ENCODE measurements around the gene CATSPERE.

The CATSPERE gene

GRCh38 chr1:244431166-244431565, 29.9 kb upstream of the CATSPERE start:
- no peak overlapping the region for H3K9ac ChIP-seq (ENCODE audit: low read length)
- no peak overlapping the region for H3K4me2 ChIP-seq (ENCODE audit: low read length)
- no peaks in the 10 kb centered on the region for H4K20me1 ChIP-seq (ENCODE audit: insufficient read depth, low read length)
- no peaks in the 10 kb centered on the region for H3K9me3 ChIP-seq (ENCODE audit: low read length)
- peaks cover 76% of the 10 kb centered on the region for H3K36me3 ChIP-seq (ENCODE audit: insufficient read depth, low read length)
- no peak overlapping the region for H3K27ac ChIP-seq (ENCODE audit: low read depth, low read length, poor library complexity, severe bottlenecking)
- no peak overlapping the region for H3K4me3 ChIP-seq (ENCODE audit: low read depth, low read length, poor library complexity, severe bottlenecking)
- H3K4me1 ChIP-seq (ENCODE audit: insufficient read depth, low read length, severe bottlenecking): no peaks in the 10 kb centered on the region
- TF ChIP-seq EZH2 (IDR thresholded peaks at IDR 0.05; ENCODE audit: borderline replicate concordance, low read length): no peak
- no peak for TF ChIP-seq CTCF (IDR thresholded peaks at IDR 0.05; ENCODE audit: low read length)
- no peak overlapping the region for H2AFZ ChIP-seq (ENCODE audit: low read length)
- H3K79me2 ChIP-seq (ENCODE audit: insufficient read depth, low read length): no peaks in the 10 kb centered on the region
- no peaks in the 10 kb centered on the region for H3K9me2 ChIP-seq (ENCODE audit: low read depth, low read length)
- H3K27me3 ChIP-seq (ENCODE audit: insufficient read depth, low read length): no peaks in the 10 kb centered on the region
- no peaks in the 10 kb centered on the region for H3F3A ChIP-seq (ENCODE audit: insufficient read depth, low read length)

GRCh38 chr1:244435562-244436205, 25.4 kb upstream of the CATSPERE start:
- no peaks in the 10 kb centered on the region for H3F3A ChIP-seq (ENCODE audit: insufficient read depth, low read length)
- H3K9me3 ChIP-seq (ENCODE audit: low read length): no peaks in the 10 kb centered on the region
- no peak overlapping the region for H2AFZ ChIP-seq (ENCODE audit: low read length)
- H3K27me3 ChIP-seq (ENCODE audit: insufficient read depth, low read length): no peaks in the 10 kb centered on the region
- no peaks in the 10 kb centered on the region for H3K4me1 ChIP-seq (ENCODE audit: insufficient read depth, low read length, severe bottlenecking)
- H3K4me3 ChIP-seq (ENCODE audit: low read depth, low read length, poor library complexity, severe bottlenecking): no peak overlapping the region
- H3K4me2 ChIP-seq (ENCODE audit: low read length): no peak overlapping the region
- H3K79me2 ChIP-seq (ENCODE audit: insufficient read depth, low read length): peaks cover 10% of the 10 kb centered on the region
- H3K9ac ChIP-seq (ENCODE audit: low read length): no peak overlapping the region
- no peaks in the 10 kb centered on the region for H4K20me1 ChIP-seq (ENCODE audit: insufficient read depth, low read length)
- peaks cover 64% of the 10 kb centered on the region for H3K36me3 ChIP-seq (ENCODE audit: insufficient read depth, low read length)
- no peak for TF ChIP-seq EZH2 (IDR thresholded peaks at IDR 0.05; ENCODE audit: borderline replicate concordance, low read length)
- no peak for TF ChIP-seq CTCF (IDR thresholded peaks at IDR 0.05; ENCODE audit: low read length)
- H3K9me2 ChIP-seq (ENCODE audit: low read depth, low read length): no peaks in the 10 kb centered on the region
- no peak overlapping the region for H3K27ac ChIP-seq (ENCODE audit: low read depth, low read length, poor library complexity, severe bottlenecking)

- no peak overlapping the region for H3K27ac ChIP-seq (ENCODE audit: low read depth, low read length, poor library complexity, severe bottlenecking)
- no peaks in the 10 kb centered on the region for H3K27me3 ChIP-seq (ENCODE audit: insufficient read depth, low read length)
- H3K4me1 ChIP-seq (ENCODE audit: insufficient read depth, low read length, severe bottlenecking): no peaks in the 10 kb centered on the region
- peaks cover 55% of the 10 kb centered on the region for H3K36me3 ChIP-seq (ENCODE audit: insufficient read depth, low read length)
- no peak overlapping the region for H3K9ac ChIP-seq (ENCODE audit: low read length)
- no peak overlapping the region for H3K4me3 ChIP-seq (ENCODE audit: low read depth, low read length, poor library complexity, severe bottlenecking)
- H3K9me2 ChIP-seq (ENCODE audit: low read depth, low read length): no peaks in the 10 kb centered on the region
- H3K9me3 ChIP-seq (ENCODE audit: low read length): no peaks in the 10 kb centered on the region
- peaks cover 16% of the 10 kb centered on the region for H3K79me2 ChIP-seq (ENCODE audit: insufficient read depth, low read length)
- H3F3A ChIP-seq (ENCODE audit: insufficient read depth, low read length): no peaks in the 10 kb centered on the region
- no peak overlapping the region for H2AFZ ChIP-seq (ENCODE audit: low read length)
- no peak overlapping the region for H3K4me2 ChIP-seq (ENCODE audit: low read length)
- TF ChIP-seq EZH2 (IDR thresholded peaks at IDR 0.05; ENCODE audit: borderline replicate concordance, low read length) (no peak), CTCF (IDR thresholded peaks at IDR 0.05; ENCODE audit: low read length) (no peak)
- H4K20me1 ChIP-seq (ENCODE audit: insufficient read depth, low read length): no peaks in the 10 kb centered on the region
These were observed 24.6 kb upstream of the CATSPERE start for GRCh38 chr1:244436336-244437085.

Data from OCI-LY1 (cell line).